Retinal pigment epithelial cell (primary cell): ENCODE measurements around the gene PRKAG1.

ENCODE experiments used
- DNase-seq: peaks from one replicate; pipeline ENCODE4 v3.0.0-alpha.2; 2010; ENCODE audit warnings: low read depth
- H3K4me3 ChIP-seq: 2 replicates; pipeline ENCODE4 v1.5.1; 2011; ENCODE audit warnings: mild to moderate bottlenecking, low read length, control low read depth, moderate library complexity
- TF ChIP-seq, protein P1 (sequence below): conservative IDR thresholded peaks from 2 replicates; pipeline ENCODE4 v1.5.1; 2011; ENCODE audit warnings: low read depth, low read length, control low read depth, inconsistent platforms

PRKAG1 gene

DNA sequence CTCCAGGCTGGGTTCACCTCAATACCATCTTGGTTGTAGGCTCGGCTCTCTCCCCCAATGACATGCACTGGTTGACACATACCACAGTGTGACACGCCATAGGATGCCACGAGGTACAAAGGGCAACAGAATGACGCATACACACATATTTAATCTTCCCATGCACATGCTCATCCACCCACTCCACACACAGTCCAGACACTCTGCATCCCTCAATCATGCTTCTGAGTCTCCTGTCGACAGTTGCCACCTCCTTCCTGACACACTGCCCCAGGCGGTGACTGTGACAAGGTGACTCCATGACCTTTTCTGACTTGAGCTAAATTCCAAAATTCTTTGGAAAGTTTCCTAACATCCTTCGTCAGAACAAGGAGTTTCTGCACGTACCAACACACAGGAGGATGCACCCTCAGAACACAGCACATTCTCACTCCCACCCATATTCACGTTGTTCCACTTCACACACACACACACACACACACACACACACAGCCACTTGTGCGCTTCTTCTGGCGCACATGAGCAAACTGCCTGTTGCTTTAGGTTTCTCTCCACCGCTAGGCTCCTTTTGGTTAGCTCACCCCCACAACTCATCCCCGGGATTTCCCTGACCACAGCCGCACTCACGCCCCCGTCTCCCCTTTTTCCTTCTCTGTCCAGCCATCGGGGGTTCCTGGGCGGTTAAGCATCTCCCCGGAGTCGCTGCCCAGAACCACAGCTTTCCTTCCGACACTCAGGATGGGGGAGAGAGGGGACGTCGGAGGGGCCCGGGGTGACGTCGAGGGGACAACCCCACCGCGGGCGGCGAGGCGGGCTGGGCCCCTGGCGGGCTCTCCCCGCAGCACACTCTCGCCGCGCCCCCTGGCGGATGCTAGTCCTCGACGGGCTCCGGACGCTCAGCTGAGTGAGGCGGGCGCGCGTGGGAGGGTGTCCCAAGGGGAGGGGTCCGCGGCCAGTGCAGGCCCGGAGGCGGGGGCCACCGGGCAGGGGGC, 41.0 kb downstream of the PRKAG1 start:
- no peak for DNase-seq
- no peak overlapping the region for H3K4me3 ChIP-seq
- TF ChIP-seq, protein P1, sequence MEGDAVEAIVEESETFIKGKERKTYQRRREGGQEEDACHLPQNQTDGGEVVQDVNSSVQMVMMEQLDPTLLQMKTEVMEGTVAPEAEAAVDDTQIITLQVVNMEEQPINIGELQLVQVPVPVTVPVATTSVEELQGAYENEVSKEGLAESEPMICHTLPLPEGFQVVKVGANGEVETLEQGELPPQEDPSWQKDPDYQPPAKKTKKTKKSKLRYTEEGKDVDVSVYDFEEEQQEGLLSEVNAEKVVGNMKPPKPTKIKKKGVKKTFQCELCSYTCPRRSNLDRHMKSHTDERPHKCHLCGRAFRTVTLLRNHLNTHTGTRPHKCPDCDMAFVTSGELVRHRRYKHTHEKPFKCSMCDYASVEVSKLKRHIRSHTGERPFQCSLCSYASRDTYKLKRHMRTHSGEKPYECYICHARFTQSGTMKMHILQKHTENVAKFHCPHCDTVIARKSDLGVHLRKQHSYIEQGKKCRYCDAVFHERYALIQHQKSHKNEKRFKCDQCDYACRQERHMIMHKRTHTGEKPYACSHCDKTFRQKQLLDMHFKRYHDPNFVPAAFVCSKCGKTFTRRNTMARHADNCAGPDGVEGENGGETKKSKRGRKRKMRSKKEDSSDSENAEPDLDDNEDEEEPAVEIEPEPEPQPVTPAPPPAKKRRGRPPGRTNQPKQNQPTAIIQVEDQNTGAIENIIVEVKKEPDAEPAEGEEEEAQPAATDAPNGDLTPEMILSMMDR: peak; percentile 66

DNA sequence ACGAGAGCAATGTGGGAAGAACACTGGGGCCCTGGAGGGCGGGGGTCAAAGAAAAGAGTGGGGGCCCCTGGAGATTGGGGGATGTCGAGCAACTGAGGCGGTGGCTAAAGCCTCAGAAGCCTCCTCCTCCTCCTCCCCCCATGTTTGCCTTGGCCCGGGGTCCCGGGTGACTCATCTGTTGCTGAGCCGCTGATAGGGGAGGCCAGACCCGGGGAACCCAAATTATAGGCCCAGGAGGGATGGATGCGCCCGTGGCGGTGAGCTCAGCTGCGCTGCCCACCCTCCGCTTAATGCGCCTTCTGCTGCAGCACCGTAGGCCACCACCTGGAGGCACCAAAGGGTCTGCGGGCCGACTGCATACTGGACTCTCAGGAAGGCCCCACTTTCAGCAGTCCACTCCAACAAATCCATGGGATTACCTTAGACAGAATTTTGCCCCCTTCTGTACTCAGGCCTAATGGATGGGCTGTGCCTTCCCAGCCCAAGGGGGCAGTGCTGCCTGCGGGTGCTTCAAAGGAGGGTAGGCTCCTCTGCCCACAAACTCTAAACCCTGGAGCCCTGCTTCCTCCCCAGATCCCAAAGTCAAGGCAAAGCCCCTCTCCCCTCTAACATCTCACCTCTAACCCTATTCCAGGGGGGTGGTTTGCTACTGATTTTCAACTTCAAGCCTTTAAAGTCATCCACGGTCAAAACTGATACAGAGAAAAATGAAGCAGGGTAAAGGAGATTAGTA, 44.5 kb downstream of the PRKAG1 start:
- DNase-seq: no peak
- TF ChIP-seq, protein P1: peak; percentile 81
- no peak overlapping the region for H3K4me3 ChIP-seq

DNA sequence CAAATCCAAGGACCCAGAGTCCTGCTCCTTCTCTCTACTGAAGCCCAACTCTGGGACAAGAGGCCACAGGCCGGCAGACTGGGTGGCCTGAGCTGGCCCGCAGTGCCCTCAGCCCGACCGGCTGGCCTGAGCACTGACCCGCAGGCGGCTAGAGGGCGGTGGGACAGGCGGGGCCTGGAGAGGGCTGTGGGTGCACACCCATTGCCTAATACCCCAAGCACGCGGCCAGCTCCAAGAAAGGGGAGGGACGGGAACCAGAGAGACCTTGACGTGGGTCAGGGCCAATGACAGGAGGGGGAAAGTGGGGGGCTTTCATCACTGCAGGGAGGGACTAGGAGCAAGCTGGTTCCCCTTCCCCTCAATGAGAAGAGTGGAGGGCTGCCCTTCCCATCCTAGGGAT, 45.0 kb downstream of the PRKAG1 start:
- TF ChIP-seq, protein P1: no peak
- no peak for DNase-seq

DNA sequence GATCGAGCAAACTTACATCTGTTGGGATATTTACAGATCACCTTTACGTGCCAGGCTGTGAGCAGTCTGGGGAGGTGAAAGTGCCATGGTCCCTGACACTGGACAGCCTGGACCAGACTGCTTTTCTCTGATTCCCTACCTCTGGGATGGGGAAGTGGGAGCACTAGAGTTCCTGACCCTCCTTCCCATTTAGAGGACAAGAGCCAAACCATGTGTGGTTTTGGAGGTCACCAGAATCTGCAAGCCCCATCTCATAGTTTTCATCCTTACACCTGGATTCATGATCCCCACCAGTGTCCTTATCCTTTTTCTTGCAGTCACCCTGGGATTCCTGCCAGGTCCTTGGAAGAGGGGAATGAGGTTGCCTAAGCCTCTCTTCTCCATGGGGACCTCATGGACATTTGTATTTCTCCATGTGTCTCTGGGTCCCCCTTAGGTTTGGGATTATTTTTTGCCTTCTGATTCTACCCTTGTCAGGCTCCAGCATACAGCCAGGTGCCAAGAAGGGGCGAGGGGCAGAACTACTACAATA, 45.6 kb downstream of the PRKAG1 start:
- TF ChIP-seq, protein P1: no peak
- no peak for DNase-seq
- no peak overlapping the region for H3K4me3 ChIP-seq

More for the DNA sequence above, 45.0 kb downstream of the PRKAG1 start:
- H3K4me3 ChIP-seq: no peak overlapping the region

DNA sequence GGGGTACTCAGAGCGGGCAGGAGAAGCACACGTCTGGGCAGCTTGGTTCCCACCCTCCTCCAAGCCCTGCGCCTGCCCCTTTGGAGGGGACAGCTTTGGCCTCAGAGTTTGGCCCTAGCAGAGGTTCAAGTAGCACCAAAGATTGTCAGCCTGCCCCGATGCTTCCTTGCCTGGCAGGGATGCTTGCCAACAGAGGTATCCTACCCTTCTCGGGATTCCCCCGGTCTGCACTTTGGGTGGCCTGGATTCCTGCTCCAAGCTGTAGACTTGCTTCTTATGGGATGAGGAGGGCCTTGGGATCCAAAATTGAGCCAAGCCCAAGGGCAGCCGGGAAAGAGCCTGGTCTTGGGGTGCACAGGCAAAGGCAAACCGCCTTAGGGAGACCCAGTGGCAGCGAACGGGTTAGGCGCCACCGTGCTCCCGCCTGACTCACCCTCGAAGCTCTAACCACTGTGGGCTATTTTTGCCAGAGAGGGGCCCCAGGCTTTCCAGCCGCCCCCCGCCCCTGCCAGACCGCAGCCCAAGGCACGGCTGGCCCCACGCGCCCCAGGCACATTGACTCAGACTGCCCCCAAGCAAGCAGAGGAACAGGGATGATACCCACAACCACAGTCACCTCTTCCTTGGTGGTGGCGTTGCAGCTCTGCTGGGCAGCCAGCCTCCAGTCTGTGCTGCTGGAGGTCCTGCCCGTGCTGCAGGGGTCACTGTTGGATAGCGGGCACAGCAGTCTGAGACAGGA, 46.2 kb downstream of the PRKAG1 start:
- no peak overlapping the region for H3K4me3 ChIP-seq
- DNase-seq: no peak

DNA sequence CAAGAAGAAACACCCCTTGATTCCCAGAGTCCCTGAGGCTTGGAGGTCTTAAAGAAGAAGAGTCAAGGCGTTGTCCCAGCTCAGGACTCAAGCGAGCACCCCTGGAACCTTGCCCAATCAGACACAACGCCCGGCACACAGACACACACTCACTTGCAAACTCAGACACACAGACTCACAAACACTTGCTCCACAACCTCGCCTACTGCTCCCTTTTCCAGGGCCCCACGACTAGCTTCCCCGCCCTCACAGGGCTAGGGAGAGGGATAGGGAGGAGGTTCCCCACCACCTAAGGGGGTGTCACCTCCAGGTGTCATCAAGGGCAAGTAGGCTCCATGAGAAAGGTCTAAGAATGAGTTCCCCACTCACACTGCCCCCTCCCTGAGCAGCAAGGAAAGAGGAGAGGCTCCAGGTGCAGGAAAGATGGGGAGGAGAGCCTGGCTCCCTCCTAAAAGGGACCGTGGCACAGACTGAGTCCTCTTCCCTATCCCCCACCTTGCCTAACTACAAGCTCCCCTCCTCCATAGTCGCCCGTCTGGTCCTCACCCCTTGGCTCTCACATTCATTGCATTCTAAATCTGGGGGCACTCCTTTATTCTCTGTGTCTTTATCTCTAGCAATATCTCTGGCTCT, 47.8 kb downstream of the PRKAG1 start:
- H3K4me3 ChIP-seq: no peak overlapping the region
- TF ChIP-seq, protein P1: no peak
- no peak for DNase-seq

More for the DNA sequence above, 46.2 kb downstream of the PRKAG1 start:
- TF ChIP-seq, protein P1: peak; percentile 17
